VCaP (cell line): ENCODE data around the gene CEP68.
A peak's percentile ranks its signal among the peaks of the same experiment; 100 is the strongest.
"Not testable (repeated sequence)": the region's sequence is repeated elsewhere in the genome, so short reads cannot be mapped to it uniquely, and the experiment has no call there.

Source experiments
- H3K27ac ChIP-seq: fragments of 450-650 bp; 2 replicates; pipeline ENCODE4 v1.5.1; 2017
- TF ChIP-seq, protein P1 (sequence below): fragments of 450-650 bp; conservative IDR thresholded peaks from 2 replicates; pipeline ENCODE4 v1.5.1; 2017; ENCODE audit warnings: mild to moderate bottlenecking, moderate library complexity

The CEP68 gene

DNA sequence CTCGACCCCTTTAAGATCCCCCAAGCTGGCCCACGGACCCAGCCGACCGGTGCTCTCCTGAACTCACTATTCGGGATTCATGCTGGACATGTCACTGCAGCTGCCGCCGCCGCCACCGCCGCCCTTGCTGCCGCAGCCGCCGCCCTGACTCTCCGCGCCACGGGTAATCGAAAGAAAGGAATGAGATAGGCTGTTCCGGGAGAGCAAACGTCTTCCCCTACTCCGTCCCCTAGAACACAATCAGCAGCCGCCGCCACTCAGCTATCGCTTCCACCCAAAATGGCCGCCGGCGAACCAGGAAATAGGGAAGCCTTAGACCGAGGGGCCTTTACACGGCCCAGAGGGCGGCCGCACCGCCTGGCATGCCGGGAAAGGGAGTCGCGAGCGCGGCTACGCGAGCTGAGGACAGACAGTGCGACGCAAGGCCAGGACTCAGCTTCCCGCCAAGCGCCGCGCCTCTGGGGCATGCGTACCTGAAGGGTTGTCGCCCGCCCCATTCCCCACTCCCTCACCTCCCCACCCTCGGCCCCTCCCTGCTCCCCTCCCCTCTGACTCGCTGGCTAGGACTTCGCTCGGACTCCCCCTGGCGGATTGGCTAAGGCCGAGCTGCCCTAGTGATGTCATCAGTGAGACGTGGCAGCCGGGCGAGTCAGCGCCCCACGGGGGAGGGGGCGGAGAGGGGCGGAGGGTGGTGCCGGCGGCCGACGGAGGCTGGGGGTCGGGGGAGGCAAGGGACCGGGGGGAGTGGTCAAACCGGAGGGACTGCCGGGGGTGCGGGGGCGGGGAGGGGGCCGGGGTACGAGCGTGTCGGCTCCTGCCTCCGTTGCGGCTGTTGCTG, 73.8 kb downstream of the CEP68 start, which contains the start of gene RAB1A:
RAB1A (minus strand) TSS at position 281 of the 838 bp plus-strand sequence; CDS start at position 90, 191 bp downstream.
- TF ChIP-seq, protein P1, sequence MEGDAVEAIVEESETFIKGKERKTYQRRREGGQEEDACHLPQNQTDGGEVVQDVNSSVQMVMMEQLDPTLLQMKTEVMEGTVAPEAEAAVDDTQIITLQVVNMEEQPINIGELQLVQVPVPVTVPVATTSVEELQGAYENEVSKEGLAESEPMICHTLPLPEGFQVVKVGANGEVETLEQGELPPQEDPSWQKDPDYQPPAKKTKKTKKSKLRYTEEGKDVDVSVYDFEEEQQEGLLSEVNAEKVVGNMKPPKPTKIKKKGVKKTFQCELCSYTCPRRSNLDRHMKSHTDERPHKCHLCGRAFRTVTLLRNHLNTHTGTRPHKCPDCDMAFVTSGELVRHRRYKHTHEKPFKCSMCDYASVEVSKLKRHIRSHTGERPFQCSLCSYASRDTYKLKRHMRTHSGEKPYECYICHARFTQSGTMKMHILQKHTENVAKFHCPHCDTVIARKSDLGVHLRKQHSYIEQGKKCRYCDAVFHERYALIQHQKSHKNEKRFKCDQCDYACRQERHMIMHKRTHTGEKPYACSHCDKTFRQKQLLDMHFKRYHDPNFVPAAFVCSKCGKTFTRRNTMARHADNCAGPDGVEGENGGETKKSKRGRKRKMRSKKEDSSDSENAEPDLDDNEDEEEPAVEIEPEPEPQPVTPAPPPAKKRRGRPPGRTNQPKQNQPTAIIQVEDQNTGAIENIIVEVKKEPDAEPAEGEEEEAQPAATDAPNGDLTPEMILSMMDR: peak; percentile 55
- H3K27ac ChIP-seq: peak within 1 kb of the TSS; percentile 91

DNA sequence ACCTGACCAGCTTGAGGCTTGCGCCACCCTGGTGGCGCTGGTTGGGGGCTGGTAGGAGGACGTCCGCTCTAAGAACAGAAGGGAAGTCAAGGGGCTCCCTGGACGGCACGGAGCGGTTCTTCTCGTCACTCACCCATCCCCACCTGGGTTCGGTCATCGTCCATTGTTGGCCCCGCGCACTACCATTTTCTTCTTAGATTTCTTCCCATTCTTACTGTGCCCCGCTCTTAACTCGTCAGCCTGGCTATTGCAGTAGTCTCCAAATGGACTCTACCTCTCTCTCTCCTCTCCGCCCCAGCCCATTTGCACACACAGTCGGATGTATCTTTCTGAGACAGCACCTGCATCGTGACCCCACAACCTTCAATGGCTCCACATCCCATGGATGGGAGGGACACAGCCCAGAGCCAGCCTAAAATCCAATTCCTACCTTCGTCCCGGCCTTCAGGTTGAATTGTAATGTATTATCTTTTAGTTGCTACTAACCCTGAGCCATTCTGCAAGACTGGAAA, 74.5 kb downstream of the CEP68 start:
- TF ChIP-seq, protein P1: no peak
- peak overlapping the region; percentile 91 for H3K27ac ChIP-seq

DNA sequence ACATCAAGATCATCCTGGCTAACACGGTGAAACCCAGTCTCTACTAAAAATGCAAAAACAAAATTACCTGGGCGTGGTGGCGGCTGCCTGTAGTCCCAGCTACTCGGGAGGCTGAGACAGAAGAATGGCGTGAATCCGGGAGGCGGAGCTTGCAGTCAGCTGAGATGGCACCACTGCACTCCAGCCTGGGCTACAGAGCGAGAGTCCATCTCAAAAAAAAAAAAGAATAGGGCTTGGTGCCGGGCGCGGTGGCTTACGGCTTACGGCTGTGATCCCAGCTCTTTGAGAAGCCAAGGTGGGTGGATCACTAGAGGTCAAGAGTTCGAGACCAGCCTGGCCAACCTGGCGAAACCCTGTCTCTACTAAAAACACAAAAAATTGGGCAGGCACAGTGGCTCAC, 76.7 kb downstream of the CEP68 start:
- H3K27ac ChIP-seq: not testable (repeated sequence)

DNA sequence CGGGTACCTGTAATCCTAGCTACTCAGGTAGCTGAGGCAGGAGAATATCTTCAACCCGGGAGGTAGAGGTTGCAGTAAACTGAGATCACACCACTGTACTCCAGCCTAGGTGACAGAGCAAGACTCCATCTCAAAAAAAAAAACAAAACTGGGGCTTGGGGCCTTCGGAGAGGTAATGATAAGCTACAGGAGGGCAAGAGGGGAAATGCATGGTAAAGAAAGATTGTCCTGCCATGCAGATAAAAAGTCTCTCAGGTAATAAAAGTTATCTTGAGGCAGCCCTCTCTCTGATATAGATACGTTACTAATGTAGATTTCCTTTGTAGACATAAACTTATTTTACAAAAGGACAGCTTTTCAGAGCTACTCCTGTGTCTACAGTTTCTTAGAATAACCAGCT, 77.4 kb downstream of the CEP68 start:
- H3K27ac ChIP-seq: no peak overlapping the region
- TF ChIP-seq, protein P1: no peak

DNA sequence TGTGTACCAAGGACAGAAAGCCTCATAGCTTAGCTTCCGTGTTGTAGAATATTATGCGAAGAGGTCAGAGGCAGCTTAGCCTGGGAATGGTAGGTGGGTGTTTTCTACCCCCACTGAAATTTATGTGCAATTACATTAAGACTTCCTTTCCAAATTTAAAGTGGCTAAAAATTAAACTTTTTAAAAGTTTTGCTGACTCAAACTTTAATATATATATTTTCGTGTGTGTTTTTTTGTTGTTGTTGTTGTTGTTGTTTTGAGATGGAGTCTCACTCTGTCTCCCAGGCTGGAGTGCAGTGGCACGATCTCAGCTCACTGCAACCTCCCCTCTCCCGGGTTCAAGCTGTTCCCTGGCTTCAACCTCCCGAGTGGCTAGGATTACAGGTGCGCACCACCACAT, 77.9 kb downstream of the CEP68 start:
- TF ChIP-seq, protein P1: no peak
- H3K27ac ChIP-seq: no peak overlapping the region

DNA sequence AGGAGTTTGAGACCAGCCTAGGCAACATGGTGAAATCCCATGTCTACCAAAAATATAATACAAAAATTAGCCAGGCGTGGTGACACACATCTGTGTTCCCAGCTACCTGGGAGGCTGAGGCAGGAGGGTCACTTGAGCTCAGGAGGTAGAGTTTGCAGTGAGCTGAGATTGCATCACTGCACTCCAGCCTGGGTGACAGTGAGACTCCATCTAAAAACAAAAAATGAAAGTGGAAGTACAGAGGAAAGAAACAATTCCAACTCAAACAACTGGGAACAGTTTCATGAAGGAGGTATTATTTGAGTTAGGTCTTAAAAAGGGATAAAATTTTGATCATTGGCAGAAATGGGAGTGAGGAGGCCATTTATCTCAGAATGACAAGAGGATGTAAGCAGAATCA, 80.0 kb downstream of the CEP68 start:
- TF ChIP-seq, protein P1: no peak
- H3K27ac ChIP-seq: peak overlapping the region; percentile 68
